Amniotic epithelial cell (primary cell): ENCODE results near the gene MEDAG.

Experiments used
- DNase-seq: peaks from one replicate; pipeline ENCODE4 v3.0.0-alpha.2; 2010; ENCODE audit warnings: low read depth

The MEDAG gene

DNA sequence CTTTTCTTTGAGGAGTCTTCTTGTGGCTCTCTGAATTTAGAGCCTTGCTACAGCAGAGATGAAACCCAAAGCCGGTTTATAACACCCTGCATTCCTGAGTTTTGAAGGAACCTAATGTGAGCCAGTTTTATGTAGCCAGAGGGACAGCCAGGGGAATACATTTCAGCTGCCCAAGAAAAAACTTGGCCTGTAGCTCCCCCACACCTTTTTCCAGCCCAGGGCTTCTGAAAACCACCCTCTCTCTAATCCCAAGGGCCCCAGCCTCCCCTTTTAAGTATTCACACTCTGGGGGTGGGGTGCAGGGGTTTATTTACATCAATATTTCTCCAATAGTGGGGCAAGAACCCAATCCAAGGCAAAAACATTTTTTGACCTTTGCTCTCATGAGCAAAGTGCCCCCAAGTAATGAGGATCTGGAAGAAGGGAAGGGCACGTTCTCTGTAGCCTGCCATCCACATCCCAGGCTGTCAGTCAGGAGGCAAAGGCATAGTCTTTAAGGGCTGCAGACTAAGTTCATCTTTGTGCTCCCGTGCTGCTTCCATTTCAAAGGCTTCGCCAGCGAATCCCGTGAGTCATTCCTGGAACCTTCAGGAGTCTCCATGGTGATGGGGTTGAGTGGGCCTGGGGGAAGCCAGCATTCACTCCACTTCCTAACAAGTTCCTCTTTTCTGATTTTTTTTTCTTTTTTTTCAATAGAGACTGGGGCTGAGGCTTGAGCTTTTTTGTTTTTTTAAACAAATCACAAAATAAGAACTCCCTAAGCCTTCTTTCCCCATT lies 33.2 kb upstream of the MEDAG start:
- peak; percentile 88 for DNase-seq

- no peak for DNase-seq
Measured at GRCh38 chr13:30873499-30873898, 32.6 kb upstream of the MEDAG start.

DNA sequence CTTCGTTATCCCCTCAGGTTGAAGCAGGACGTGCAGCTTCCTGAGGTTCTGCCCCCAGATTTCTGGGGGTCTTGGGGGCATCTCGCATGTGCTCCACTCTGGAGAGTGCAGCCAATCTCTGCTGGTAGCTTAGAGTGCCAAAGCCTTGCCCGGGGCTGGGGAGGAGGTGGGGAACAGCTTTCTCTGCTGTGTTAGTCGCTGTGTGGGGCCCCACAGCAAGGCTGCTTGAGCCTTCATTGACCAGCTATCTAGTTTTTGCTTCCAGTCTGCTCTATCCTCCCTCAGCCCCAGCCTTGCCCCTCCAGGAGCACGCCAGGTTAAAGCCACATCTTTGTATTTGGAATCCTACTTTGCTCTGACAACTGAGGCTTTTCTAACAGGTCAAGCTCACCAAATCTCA lies 32.0 kb upstream of the MEDAG start:
- DNase-seq, result no peak

- no peak for DNase-seq
Measured at GRCh38 chr13:30874561-30874960, 31.5 kb upstream of the MEDAG start.

DNA sequence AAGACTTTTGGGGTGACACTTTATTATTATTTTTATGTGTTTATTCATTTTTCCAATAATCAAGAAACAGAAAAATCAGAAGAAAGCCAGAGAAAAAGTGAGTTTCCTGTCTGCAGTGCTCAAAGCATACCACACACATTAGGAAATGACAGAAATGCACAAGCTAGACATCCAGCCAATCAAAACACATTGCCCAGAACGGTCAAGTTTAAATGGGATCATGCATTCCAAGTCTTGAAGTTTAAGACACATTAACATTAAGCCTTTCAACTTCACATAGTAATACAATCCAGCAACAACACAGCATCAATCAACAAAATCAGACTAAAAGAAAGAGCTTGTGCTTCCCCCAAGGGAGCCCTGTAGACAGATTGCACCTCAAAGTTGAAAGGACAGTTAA lies 28.7 kb upstream of the MEDAG start:
- DNase-seq, result no peak

DNA sequence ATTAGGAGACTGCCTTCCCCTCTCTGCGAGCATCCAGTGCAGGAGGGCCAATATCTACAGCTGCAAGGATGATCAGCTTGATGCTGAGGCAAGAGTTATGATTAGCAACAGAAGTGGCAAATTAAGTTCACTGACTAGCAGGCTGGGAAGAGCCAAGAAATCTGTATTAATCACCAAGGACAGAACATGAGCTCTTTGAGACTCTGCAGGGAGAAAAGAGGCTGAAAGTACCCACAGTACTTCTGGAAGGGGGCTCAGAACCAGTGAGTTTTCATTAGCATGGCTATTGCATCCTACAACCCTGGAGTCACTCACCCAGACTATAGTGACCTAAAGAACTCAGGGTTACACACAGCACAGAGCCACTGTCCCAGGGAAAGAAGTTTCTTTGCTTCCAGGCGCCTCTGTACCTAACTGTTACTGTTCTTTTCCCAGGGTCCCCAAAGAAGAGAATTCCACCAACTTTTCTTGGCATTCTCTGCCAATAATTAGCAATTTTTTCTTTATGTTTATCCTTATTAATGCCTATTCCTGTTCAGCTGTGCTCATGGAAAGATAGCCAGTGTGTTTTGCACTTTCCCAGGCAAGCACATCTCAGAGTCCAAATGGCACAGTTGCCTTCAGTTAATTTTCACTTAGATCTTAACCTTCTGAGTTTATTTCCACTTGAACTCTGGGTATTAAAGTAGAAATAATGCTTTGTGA lies 25.8 kb upstream of the MEDAG start:
- DNase-seq, result peak; percentile 66

GRCh38 chr13:30880856-30881155 lies 25.3 kb upstream of the MEDAG start:
- DNase-seq, result peak; percentile 93

DNA sequence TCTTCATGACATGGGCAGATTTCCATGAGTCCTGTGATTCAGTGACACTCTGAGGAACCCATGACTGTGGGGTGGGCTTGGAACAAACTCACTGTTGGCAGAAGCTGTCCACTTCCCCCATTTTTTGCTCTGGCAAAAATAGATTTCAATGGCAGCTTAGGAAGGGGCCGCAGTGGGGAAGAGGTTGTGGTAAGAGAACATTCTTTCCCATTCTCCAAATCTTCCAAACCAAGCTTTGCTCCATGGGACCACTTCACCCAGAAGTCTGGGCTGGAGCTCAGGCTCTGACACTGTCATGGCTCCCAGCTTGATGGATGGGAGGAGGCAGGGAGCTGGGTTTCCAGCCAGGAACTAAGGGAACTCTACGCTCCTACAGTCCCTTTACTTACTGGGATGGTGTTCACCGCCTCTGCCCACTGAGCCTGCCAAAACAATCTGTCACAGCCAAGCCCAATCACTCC lies 24.9 kb upstream of the MEDAG start:
- no peak for DNase-seq

GRCh38 chr13:30882026-30882850 lies 23.8 kb upstream of the MEDAG start:
- DNase-seq, result no peak

GRCh38 chr13:30882996-30883766 lies 22.9 kb upstream of the MEDAG start:
- DNase-seq, result no peak

GRCh38 chr13:30884543-30884942 lies 21.5 kb upstream of the MEDAG start:
- no peak for DNase-seq

DNA sequence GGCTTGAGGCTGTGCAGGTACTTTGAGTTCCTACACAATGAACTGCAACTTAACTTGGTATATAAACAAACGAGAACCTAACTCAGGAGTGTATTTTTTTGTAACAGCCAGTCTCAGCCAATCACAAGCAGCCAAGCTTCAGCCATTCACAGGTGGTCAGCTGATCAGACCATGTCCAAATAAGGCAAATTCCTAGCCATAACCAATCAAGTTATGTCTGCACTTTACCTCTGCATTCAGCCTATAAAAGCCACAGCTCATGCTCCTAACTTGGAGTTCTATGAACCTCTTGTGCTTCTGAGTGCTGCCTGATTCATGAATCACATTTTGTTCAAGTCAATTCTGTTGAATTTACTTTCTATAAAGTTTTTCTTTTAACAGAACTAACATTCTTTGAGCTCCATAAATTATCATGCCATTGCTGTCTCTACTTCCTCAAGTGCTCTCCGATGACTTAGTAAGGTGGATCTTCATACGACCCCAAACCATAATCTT lies 16.8 kb upstream of the MEDAG start:
- DNase-seq, result no peak

DNA sequence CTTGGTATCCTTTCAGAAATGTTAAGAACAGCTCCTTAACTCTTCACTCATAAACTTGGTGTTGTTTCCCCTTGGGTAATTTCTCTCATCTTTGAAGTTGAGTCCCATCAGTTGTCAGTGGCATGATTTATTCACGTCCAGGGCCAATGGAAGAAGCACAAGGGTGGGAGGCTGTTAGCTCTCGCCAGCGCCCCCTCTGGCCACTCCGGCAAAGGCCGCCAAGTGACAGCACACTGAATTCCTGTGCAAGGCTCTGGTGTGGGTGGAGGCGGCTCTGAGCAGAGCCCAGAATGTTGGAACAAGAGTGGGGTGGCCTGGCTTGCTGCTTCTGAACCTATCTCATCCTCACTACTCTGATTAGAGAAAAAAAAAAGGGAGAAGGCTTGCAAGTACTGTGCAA lies 13.1 kb upstream of the MEDAG start:
- DNase-seq, result peak; percentile 76

DNA sequence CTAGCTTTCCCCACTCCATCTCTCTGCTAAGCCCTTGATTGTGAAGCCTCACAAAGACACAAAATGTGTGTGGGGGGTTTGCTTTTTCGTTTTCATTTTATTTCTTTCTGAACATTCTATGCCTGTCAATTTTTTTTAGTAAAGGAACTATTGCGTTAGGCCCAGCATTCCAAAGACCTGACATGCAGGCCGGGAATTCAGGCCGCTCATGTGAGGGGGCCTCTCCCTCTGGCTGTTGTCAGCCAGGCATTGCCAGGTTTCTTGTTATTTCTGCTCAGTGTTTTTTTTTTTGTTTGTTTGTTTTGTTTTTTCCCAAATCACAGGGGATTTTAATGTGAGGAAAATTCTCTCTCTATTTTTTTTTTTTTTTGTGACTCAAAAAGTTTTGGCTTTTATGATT lies 10.3 kb upstream of the MEDAG start:
- peak; percentile 94 for DNase-seq

GRCh38 chr13:30898070-30898469 lies 8.0 kb upstream of the MEDAG start:
- no peak for DNase-seq

- DNase-seq, result peak; percentile 84
Measured at GRCh38 chr13:30898678-30899241, 7.3 kb upstream of the MEDAG start.

DNA sequence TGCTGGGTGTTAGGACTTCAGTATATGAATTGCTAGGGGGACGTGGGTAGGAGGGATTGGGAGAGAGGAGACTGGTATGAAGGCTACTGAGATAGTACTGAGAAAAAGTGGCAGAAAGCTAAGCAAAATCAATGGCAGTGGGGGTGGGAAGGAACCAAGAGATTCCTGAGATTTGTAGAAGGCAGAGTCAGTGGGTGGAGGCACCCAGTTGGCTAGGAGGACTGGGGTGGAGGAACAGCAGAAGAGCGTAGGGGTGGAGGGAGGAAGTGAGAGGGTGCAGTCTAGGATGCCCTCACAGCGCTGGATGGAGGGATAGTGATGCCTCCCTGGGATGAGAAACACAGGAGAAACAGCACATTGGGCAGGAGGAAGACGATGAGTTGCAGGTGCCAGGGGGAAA lies 5.6 kb upstream of the MEDAG start:
- no peak for DNase-seq

DNA sequence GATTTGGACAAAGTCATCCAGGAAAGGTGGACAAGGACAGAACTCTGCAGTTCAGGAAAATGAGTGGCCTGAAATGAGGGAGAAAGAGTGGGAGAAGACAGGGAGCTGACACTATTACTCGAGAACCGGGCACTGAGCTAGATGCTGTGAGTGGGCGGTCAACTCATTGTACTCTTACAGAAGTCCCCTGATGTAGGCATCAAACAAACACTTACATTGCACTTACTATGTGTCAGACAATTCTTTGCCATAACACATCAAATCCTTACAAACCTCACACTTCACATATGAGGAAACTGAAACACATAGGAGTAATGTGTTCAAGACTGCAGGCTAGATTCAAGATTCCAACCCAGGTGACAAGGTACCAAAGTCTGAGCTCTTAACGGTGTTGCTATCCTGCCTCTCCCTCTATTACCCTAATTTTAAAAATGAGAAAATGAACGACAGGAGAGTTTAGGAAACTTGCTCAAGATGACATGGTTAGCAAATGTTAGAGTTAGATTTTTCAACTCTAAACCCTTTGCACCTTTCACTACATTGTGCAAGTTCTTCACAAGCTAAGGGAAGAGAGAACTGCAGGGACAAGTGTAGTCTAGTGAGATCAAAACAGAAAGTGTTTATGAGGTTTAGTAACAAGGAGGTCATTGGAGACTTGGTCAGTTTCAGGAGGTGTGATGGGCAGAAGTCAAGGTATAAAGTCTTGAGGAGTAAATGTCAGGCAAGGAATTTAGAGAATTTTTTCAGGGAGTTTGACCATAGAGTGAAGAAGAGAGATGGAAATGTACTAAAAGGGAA lies 4.9 kb upstream of the MEDAG start:
- no peak for DNase-seq

GRCh38 chr13:30904043-30904442 lies 2.0 kb upstream of the MEDAG start:
- DNase-seq, result peak; percentile 80

DNA sequence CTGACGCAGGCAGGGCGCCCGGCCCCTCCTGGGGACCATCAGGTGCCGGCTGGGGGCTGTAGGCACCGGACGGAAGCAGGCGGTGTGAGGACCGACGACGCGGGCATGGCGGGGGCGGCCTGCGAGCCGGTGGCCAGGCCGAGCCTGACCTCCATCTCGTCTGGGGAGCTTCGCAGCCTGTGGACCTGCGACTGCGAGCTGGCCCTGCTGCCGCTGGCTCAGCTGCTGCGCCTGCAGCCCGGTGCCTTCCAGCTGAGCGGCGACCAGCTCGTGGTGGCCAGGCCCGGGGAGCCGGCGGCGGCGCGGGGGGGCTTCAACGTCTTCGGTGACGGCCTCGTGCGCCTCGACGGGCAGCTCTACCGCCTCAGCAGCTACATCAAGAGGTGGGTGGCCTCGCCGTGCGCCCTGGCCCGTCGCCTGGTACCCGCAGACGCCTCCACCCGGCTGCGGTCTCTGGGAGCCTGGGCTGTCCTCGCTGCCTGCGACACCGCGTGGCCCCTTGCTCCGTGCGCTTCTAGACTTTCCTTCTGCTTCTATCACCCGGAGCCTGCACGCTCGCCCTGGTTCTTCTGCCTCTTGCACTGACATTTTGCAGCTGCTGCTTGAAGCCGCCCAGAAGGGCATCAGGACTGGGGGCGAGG lies 460 bp downstream of the MEDAG start:
- DNase-seq, result no peak
